ENCODE results near the gene PSMA8.

DNA sequence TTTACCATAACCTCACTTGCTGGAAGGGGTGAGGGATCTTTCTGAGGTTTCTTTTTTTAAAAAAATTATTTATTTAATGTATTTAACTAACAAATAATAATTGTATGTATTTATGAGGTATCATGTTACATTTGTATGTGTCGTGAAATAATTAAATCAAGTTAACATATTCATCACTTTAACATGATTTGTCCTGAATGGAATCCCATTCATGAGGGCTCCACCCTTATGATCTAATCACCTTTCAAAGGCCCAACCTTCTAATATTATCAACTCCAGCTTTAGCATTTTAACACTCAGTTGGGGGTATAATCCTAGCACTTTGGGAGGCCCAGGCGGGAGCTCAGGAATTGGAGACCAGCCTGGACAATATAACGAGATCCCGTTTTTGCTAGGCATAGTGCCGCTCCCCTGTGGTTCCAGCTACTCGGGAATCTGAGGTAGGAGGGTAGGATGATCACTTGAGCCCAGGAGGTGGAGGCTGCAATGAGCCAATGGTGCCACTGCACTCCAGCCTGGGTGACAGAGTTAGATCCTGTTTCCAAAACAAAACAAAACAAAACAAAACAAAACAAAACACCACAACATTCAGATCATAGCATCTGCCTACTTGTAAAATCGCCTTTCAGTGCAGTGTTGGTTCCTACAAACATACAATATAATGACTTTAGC, 91.5 kb downstream of the PSMA8 start:
- TF ChIP-seq, protein P1, sequence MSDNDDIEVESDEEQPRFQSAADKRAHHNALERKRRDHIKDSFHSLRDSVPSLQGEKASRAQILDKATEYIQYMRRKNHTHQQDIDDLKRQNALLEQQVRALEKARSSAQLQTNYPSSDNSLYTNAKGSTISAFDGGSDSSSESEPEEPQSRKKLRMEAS (IDR thresholded peaks at IDR 0.05; ENCODE audit: low read depth) = no peak
- TF ChIP-seq, protein P2, sequence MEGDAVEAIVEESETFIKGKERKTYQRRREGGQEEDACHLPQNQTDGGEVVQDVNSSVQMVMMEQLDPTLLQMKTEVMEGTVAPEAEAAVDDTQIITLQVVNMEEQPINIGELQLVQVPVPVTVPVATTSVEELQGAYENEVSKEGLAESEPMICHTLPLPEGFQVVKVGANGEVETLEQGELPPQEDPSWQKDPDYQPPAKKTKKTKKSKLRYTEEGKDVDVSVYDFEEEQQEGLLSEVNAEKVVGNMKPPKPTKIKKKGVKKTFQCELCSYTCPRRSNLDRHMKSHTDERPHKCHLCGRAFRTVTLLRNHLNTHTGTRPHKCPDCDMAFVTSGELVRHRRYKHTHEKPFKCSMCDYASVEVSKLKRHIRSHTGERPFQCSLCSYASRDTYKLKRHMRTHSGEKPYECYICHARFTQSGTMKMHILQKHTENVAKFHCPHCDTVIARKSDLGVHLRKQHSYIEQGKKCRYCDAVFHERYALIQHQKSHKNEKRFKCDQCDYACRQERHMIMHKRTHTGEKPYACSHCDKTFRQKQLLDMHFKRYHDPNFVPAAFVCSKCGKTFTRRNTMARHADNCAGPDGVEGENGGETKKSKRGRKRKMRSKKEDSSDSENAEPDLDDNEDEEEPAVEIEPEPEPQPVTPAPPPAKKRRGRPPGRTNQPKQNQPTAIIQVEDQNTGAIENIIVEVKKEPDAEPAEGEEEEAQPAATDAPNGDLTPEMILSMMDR (IDR thresholded peaks at IDR 0.05) = no peak
- TF ChIP-seq POLR2AphosphoS5 (IDR thresholded peaks at IDR 0.05; ENCODE audit: low read depth, low read length) = no peak
- TF ChIP-seq YY1 (IDR thresholded peaks at IDR 0.05; ENCODE audit: low read depth) = no peak
- no peak for TF ChIP-seq TAF1 (IDR thresholded peaks at IDR 0.05; ENCODE audit: borderline replicate concordance, low read depth, low read length)
- TF ChIP-seq GABPA (IDR thresholded peaks at IDR 0.05; ENCODE audit: low read depth) = no peak
- no peak for TF ChIP-seq EZH2phosphoT487 (IDR thresholded peaks at IDR 0.05; ENCODE audit: borderline replicate concordance, low read depth)
- no peak for TF ChIP-seq NFIC (IDR thresholded peaks at IDR 0.05; ENCODE audit: borderline replicate concordance)
- no peak for TF ChIP-seq RFX5 (IDR thresholded peaks at IDR 0.05; ENCODE audit: low read length)
- no peak for TF ChIP-seq CHD2 (IDR thresholded peaks at IDR 0.05; ENCODE audit: low read length, partially characterized antibody)

All from SK-N-SH (cell line).